Activated naive CD8-positive, alpha-beta T cell treated with anti-CD3 and anti-CD28 coated beads, Interleukin-2, amount 10 ng/mL, durations not matched to agents 7 days and 5 days (primary cell): ENCODE data around the gene GALNT10. TPM values are rescaled to one million over a fixed set of nuclear protein-coding genes. Genes with fewer than 3 reads are reported as not detected.

ENCODE experiments used
- ATAC-seq: fragments of 150-1000 bp; cut with Tn5 transposase; one replicate; pipeline ENCODE4 v1.10.0; 2021; ENCODE audit warnings: low read depth, moderate library complexity
- POLR2A ChIA-PET: fragments of 350-600 bp; sonication (Branson Sonifier 250); formaldehyde crosslinking; loops from one replicate; lab custom pipeline; 2021; ENCODE audit warnings: antibody characterized with exemption; lab: Charles Lee
- DNase-seq: peaks from one replicate; pipeline ENCODE4 v3.0.0; 2021
- H3K27ac Mint-ChIP-seq: one replicate; pipeline ENCODE4 v1.8.0; 2022; ENCODE audit warnings: mild to moderate bottlenecking, mixed read lengths
- H3K27me3 Mint-ChIP-seq: one replicate; pipeline ENCODE4 v1.8.0; 2022; ENCODE audit warnings: mild to moderate bottlenecking, moderate library complexity, mixed read lengths
- H3K36me3 Mint-ChIP-seq: one replicate; pipeline ENCODE4 v1.8.0; 2021; ENCODE audit warnings: mild to moderate bottlenecking, mixed read lengths
- H3K4me1 Mint-ChIP-seq: one replicate; pipeline ENCODE4 v1.8.0; 2021; ENCODE audit warnings: mixed read lengths
- H3K4me3 Mint-ChIP-seq: one replicate; pipeline ENCODE4 v1.8.0; 2022; ENCODE audit warnings: mild to moderate bottlenecking, moderate library complexity, mixed read lengths
- H3K9me3 Mint-ChIP-seq: one replicate; pipeline ENCODE4 v1.8.0; 2021; ENCODE audit warnings: mixed read lengths
- total RNA-seq, 2 experiments: library from RNA; stranded (reverse); gene quantifications; one replicate each; pipeline ENCODE4 v1.2.3, GENCODE V29; 2021

GALNT10 gene
- total RNA-seq, 2 experiments from 2014 or later, result 34.6 to 36.0 TPM

DNA sequence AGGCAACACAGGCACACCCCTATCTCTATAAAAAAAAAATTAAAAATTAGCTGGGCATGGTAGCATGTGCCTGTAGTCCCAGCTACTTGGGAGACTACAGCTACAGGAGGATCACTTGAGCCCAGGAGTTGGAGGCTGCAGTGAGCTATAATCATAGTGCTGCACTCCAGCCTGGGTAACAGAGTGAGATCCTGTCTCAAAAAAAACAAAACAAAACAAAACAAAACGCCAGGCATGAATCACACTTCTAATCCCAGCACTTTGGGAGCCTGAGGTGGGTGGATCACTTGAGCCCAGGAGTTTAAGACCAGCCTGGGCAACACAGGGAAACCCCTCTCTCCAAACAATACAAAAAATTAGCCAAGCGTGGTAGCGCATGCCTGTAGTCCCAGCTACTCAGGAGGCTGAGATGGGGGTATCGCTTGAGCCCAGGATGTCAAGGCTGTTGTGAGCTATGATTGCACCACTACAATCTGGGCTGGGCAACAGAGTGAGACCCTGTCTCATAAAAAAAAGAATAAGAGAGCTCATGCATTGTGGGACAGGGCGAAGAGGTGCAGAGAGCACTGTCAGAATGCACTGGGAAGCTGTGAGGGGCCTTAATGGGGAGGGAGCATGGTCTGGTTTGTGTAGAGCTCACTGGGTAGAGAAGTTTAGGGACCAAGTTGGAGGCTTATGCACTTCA lies 246.9 kb downstream of the GALNT10 start:
- no peak for ATAC-seq
- H3K27ac Mint-ChIP-seq, result no peak overlapping the region
- no peaks in the 10 kb centered on the region for H3K9me3 Mint-ChIP-seq
- H3K27me3 Mint-ChIP-seq, result no peaks in the 10 kb centered on the region
- POLR2A ChIA-PET, result no interaction called here
- H3K4me3 Mint-ChIP-seq, result no peak overlapping the region
- H3K36me3 Mint-ChIP-seq, result peaks cover 60% of the 10 kb centered on the region
- no peak for DNase-seq
- H3K4me1 Mint-ChIP-seq, result peaks cover 10% of the 10 kb centered on the region

DNA sequence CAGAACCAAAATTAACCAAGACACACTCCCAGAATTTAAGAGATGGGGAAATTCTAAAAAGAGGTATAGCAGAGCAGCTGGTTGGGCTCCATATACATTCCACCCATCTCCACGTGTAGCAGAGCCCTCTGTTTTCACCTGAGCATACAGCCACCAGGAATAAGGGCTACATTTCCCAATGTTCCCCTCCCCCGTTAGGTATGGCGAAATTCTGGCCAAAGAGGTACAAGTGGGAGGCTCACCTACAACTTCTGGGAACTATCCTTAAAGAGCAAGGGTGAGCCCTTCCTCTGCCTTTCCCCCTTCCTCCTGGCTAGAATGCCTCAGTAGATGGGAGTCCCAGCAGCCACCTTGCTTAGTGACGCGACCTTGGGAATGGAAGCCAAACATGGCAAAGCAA lies 250.0 kb downstream of the GALNT10 start:
- ATAC-seq (no peak), DNase-seq (no peak)
- H3K36me3 Mint-ChIP-seq, result peaks cover 52% of the 10 kb centered on the region
- no peak overlapping the region for H3K4me3 Mint-ChIP-seq
- H3K4me1 Mint-ChIP-seq, result peaks cover 17% of the 10 kb centered on the region
- no peak overlapping the region for H3K27ac Mint-ChIP-seq
- POLR2A ChIA-PET, result no interaction called here
- no peaks in the 10 kb centered on the region for H3K9me3 Mint-ChIP-seq
- H3K27me3 Mint-ChIP-seq, result no peaks in the 10 kb centered on the region

GRCh38 chr5:154442801-154443200 lies 252.3 kb downstream of the GALNT10 start:
- Mint-ChIP-seq H3K27ac (no peak overlapping the region), H3K9me3 (no peaks in the 10 kb centered on the region), H3K4me3 (no peak overlapping the region), H3K4me1 (peaks cover 23% of the 10 kb centered on the region), H3K27me3 (no peaks in the 10 kb centered on the region), H3K36me3 (peaks cover 39% of the 10 kb centered on the region)
- ATAC-seq (no peak), DNase-seq (no peak)
- POLR2A ChIA-PET, result no interaction called here

- Mint-ChIP-seq H3K4me1 (peaks cover 34% of the 10 kb centered on the region), H3K27ac (peak overlapping the region; percentile 98), H3K36me3 (peaks cover 29% of the 10 kb centered on the region), H3K4me3 (peak overlapping the region; percentile 100), H3K9me3 (no peaks in the 10 kb centered on the region), H3K27me3 (no peaks in the 10 kb centered on the region)
- POLR2A ChIA-PET, result interaction anchor here (1.1 kb wide), 1 partner anchor 406 kb away, joined by 3 read pairs; the partner anchor contains the start of genes FAM114A2 and MFAP3
- ATAC-seq (no peak), DNase-seq (peak; percentile 51)
Measured at GRCh38 chr5:154444556-154445421, 254.3 kb downstream of the GALNT10 start.

DNA sequence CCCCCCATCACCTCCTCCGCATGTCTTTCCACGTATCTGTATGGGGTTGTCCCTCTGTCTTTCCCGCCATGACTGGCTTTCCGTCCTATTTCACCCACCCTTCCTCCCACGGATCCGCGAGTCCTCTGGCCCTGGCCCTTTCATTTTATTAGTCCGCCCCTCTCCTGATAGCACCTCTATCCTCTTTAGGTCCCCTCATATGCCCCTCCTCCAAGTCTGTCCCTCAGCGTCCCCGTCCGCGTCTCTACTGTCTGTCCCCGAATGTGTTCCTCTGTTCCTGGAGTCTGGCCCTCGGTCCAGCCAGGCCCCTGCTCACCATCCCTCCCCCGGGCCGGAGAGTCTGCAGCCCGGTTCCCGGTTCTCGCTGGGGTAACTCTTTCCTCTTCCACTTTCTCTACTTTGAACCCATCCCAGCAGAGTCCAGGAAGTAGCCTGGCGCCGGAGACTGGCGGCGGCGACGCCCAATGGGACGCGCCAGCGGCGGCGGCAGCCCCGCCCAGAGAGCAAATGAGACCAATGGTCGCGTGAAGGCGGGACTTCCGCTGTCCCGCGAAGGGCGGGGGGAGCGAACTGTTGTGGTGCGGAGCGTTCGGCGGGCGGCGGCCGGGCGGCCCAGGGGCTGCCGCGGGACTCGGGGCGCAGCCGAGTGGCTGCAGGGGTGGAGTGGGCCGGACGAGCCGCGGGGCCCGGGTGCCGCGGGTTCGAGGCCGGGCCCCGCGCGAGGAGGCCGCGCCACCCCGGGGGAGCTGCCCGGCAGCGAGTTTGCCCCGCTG lies 255.1 kb downstream of the GALNT10 start, which contains the start of gene SAP30L:
TSS of gene SAP30L (plus strand) at position 576 of the 773 bp plus-strand sequence. CDS start 608 bp downstream, outside the sequence.
- H3K4me3 Mint-ChIP-seq, result peak within 1 kb of the TSS; percentile 100
- H3K36me3 Mint-ChIP-seq, result peaks cover 31% of the 10 kb centered on the region

DNA sequence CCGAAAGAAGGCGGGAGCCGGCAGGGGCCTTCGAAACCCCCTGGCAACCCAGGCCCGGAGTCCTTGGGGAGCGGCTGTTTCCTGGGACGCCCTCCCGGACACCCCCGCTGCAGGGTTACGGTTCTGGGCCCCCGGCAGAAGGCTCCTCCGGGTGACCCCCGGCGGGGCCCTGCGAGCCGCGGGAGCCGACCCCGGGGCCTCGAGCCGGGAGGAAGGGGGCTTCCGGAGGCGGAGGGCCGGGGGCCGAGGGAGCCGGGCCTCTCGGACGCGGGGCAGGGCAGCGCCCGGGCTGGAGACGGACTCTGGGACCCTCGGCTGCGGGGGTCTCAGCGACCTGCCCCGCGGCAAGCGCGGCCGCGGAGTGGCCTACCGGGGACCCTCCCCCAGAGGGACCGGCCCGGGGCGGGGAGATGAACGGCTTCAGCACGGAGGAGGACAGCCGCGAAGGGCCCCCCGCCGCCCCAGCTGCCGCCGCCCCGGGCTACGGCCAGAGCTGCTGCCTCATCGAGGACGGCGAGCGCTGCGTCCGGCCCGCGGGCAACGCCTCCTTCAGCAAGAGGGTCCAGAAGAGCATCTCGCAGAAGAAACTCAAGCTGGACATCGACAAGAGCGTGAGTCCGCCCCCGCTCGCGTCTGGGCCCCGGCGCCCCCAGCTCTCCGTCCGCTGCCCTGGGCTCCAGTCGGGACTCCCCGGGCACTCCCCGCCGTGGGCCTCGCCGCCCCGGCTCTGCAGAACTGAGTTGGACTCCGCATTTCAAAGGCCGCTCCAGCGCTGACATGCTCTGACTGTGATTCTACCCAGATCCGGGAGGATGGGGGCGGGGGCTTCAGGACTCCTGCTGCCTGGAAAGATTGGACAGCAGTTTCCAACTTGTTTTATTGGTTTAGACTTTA lies 255.9 kb downstream of the GALNT10 start:
- Mint-ChIP-seq H3K36me3 (peaks cover 31% of the 10 kb centered on the region), H3K27ac (peak overlapping the region; percentile 70), H3K9me3 (no peaks in the 10 kb centered on the region), H3K4me3 (peak overlapping the region; percentile 93), H3K4me1 (peaks cover 39% of the 10 kb centered on the region), H3K27me3 (no peaks in the 10 kb centered on the region)
- POLR2A ChIA-PET, result interaction anchor here (0.6 to 1.9 kb wide), 3 partner anchors 15 to 408 kb away, joined by 3 to 4 read pairs (median 4); partner anchors contain the start of genes FAM114A2 and MFAP3
- DNase-seq (peak; percentile 64), ATAC-seq (no peak)

More for the DNA sequence above, 255.1 kb downstream of the GALNT10 start, which contains the start of gene SAP30L:
- no peaks in the 10 kb centered on the region for H3K9me3 Mint-ChIP-seq
- ATAC-seq (peak; percentile 93), DNase-seq (peak; percentile 98)
- H3K27me3 Mint-ChIP-seq, result no peaks in the 10 kb centered on the region
- peak within 1 kb of the TSS; percentile 98 for H3K27ac Mint-ChIP-seq
- POLR2A ChIA-PET, result interaction anchor here (0.6 to 1.9 kb wide), 4 partner anchors 16 to 407 kb away, joined by 3 to 4 read pairs (median 4); partner anchors contain the start of genes FAM114A2 and MFAP3
- H3K4me1 Mint-ChIP-seq, result peaks cover 39% of the 10 kb centered on the region

DNA sequence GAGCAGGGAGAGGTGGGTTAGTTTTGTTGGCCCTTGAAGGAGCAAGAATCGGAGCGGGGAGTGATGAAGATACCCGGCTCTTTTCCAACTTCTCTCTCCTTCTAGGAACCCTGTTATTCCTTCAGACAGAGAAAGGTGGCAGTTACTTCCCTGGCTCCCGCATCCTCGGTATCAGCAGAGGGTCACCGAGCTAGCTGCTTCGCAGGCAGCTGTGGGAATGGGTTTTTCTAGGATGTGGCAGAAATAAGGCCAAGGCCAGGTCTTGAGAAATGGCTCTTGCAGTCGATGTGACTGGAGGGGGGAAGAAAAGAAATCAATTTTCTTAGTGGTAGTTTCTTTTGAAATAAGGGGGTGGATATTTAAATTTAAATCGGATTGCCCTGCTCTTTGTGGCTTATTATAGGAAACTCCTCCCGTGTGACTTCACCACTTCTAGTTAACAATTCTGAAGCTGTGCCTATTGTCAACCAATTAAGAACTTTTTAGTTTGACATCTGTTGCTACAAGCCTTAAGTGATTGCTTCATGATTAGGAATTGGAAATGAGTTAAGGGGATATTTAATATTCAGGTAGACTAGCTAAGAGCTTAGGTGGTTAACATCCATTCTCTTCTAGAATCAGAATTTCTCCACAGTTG lies 256.7 kb downstream of the GALNT10 start:
- POLR2A ChIA-PET, result interaction anchor here (0.6 to 1.9 kb wide), 2 partner anchors 22 to 258 kb away, joined by 3 to 4 read pairs; no protein-coding TSS in a partner anchor
- peaks cover 23% of the 10 kb centered on the region for H3K36me3 Mint-ChIP-seq
- H3K27ac Mint-ChIP-seq, result peak overlapping the region; percentile 70
- no peaks in the 10 kb centered on the region for H3K9me3 Mint-ChIP-seq
- no peak for DNase-seq
- no peaks in the 10 kb centered on the region for H3K27me3 Mint-ChIP-seq
- peaks cover 35% of the 10 kb centered on the region for H3K4me1 Mint-ChIP-seq
- no peak for ATAC-seq
- H3K4me3 Mint-ChIP-seq, result peak overlapping the region; percentile 93

DNA sequence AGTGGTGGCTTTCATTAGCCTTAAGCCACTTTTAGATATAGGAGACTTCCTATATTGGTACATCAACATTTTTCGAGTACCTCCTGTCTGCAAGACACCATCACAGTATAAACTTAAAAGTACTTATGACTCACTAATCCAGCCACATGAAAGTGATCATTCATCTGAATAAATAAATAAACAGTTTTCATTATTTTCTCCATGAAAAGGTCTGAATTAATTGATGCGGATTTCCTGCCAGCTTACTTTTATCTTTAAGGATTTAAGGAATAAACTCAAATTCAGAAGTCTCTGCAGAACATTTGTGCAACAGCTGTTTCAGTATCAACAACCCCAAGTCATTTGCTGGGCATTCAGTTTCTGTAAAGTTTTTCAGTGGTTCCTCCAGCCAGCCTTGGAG lies 259.3 kb downstream of the GALNT10 start:
- peaks cover 28% of the 10 kb centered on the region for H3K36me3 Mint-ChIP-seq
- DNase-seq (no peak), ATAC-seq (no peak)
- no peaks in the 10 kb centered on the region for H3K27me3 Mint-ChIP-seq
- peaks cover 26% of the 10 kb centered on the region for H3K4me1 Mint-ChIP-seq
- POLR2A ChIA-PET, result interaction anchor here (1.1 to 1.3 kb wide), 2 partner anchors 18 to 412 kb away, joined by 3 read pairs; no protein-coding TSS in a partner anchor
- no peak overlapping the region for H3K27ac Mint-ChIP-seq
- H3K9me3 Mint-ChIP-seq, result no peaks in the 10 kb centered on the region
- no peak overlapping the region for H3K4me3 Mint-ChIP-seq

- no peaks in the 10 kb centered on the region for H3K27me3 Mint-ChIP-seq
- no peak for ATAC-seq
- no peak for DNase-seq
- H3K4me1 Mint-ChIP-seq, result peaks cover 24% of the 10 kb centered on the region
- H3K36me3 Mint-ChIP-seq, result peaks cover 27% of the 10 kb centered on the region
- no peak overlapping the region for H3K4me3 Mint-ChIP-seq
- H3K27ac Mint-ChIP-seq, result no peak overlapping the region
- H3K9me3 Mint-ChIP-seq, result no peaks in the 10 kb centered on the region
- POLR2A ChIA-PET, result no interaction called here
Measured at GRCh38 chr5:154451957-154452356, 261.4 kb downstream of the GALNT10 start.

- no peak for DNase-seq
- Mint-ChIP-seq H3K9me3 (no peaks in the 10 kb centered on the region), H3K4me3 (no peak overlapping the region), H3K36me3 (peaks cover 24% of the 10 kb centered on the region), H3K27me3 (no peaks in the 10 kb centered on the region), H3K4me1 (peaks cover under 1% of the 10 kb centered on the region), H3K27ac (no peak overlapping the region)
- ATAC-seq, result no peak
- POLR2A ChIA-PET, result no interaction called here
Measured at GRCh38 chr5:154455585-154455984, 265.1 kb downstream of the GALNT10 start.

GRCh38 chr5:154456540-154456939 lies 266.0 kb downstream of the GALNT10 start:
- POLR2A ChIA-PET, result no interaction called here
- ATAC-seq, result no peak

More at GRCh38 chr5:154456540-154456939, 266.0 kb downstream of the GALNT10 start:
- H3K4me3 Mint-ChIP-seq, result no peak overlapping the region
- no peak overlapping the region for H3K27ac Mint-ChIP-seq
- H3K9me3 Mint-ChIP-seq, result no peaks in the 10 kb centered on the region
- no peaks in the 10 kb centered on the region for H3K27me3 Mint-ChIP-seq
- no peaks in the 10 kb centered on the region for H3K4me1 Mint-ChIP-seq
- peaks cover 20% of the 10 kb centered on the region for H3K36me3 Mint-ChIP-seq
- no peak for DNase-seq
